ENCODE data around the gene SPPL3.

SPPL3 gene

GRCh38 chr12:120719496-120720233, 184.5 kb downstream of the SPPL3 start:
- no peak for DNase-seq

GRCh38 chr12:120719072-120719471, 185.1 kb downstream of the SPPL3 start:
- DNase-seq: no peak

GRCh38 chr12:120718055-120718454, 186.1 kb downstream of the SPPL3 start:
- DNase-seq: no peak

- peak; percentile 16 to 77 for DNase-seq
These were observed 190.2 kb downstream of the SPPL3 start for GRCh38 chr12:120713861-120714482.

GRCh38 chr12:120712610-120713009, 191.5 kb downstream of the SPPL3 start:
- DNase-seq: no peak

Data from bone marrow (tissue), 2 donors.